Osteoblast (primary cell): Measurements from ENCODE around the gene FAM83E. TPM values are rescaled to one million over a fixed set of nuclear protein-coding genes. Genes with fewer than 3 reads are reported as not detected.

ENCODE experiments used
- DNase-seq: peaks from one replicate; pipeline ENCODE4 v3.0.0; 2011; ENCODE audit warnings: low spot score, mixed read lengths; ENCODE audit not compliant: insufficient read length; ENCODE audit errors: missing footprints
- H2AFZ ChIP-seq: 2 replicates; pipeline ENCODE4 v1.6.0; 2011; ENCODE audit warnings: mild to moderate bottlenecking, low read length
- H3K27ac ChIP-seq: 2 replicates; pipeline ENCODE4 v1.5.1; 2011; ENCODE audit warnings: mild to moderate bottlenecking, low read depth, low read length, moderate library complexity
- H3K27me3 ChIP-seq: 2 replicates; pipeline ENCODE4 v1.6.0; 2012; ENCODE audit warnings: mild to moderate bottlenecking, control low read depth, inconsistent platforms, low read length, moderate library complexity; ENCODE audit not compliant: insufficient read depth
- H3K36me3 ChIP-seq: 2 replicates; pipeline ENCODE4 v1.5.1; 2011; ENCODE audit warnings: mild to moderate bottlenecking, low read length, control low read depth, moderate library complexity; ENCODE audit not compliant: insufficient read depth
- H3K4me1 ChIP-seq: 2 replicates; pipeline ENCODE4 v1.5.1; 2011; ENCODE audit warnings: mild to moderate bottlenecking, low read length, control low read depth, moderate library complexity; ENCODE audit not compliant: insufficient read depth
- H3K4me2 ChIP-seq: 2 replicates; pipeline ENCODE4 v1.6.0; 2011; ENCODE audit warnings: mild to moderate bottlenecking, low read length; ENCODE audit not compliant: insufficient read depth
- H3K4me3 ChIP-seq: fragments of 200-600 bp; sonication (generic); 3 replicates; pipeline ENCODE4 v1.5.1; 2012; ENCODE audit warnings: mild to moderate bottlenecking, low read length, inconsistent platforms; ENCODE audit not compliant: insufficient read depth
- H3K79me2 ChIP-seq: 2 replicates; pipeline ENCODE4 v1.6.0; 2012; ENCODE audit warnings: mild to moderate bottlenecking, low read length, control low read depth, inconsistent platforms; ENCODE audit not compliant: insufficient read depth
- H3K9me3 ChIP-seq: 2 replicates; pipeline ENCODE4 v1.5.1; 2011; ENCODE audit warnings: low read depth, low read length, control low read depth
- H4K20me1 ChIP-seq: 2 replicates; pipeline ENCODE4 v1.6.0; 2012; ENCODE audit warnings: mild to moderate bottlenecking, low read length, control low read depth; ENCODE audit not compliant: insufficient read depth
- total RNA-seq: library from RNA; depleted of rRNA; stranded (reverse); fragments of >200 nt; gene quantifications from 2 replicates; pipeline ENCODE4 v1.2.3, GENCODE V29; 2012
- TF ChIP-seq, protein P1 (sequence below): IDR thresholded peaks from 2 replicates; pipeline ENCODE4 v1.5.1; 2011; ENCODE audit warnings: mild to moderate bottlenecking, low read depth, low read length, moderate library complexity; ENCODE audit errors: extremely low read depth

The FAM83E gene
- total RNA-seq, 1 donor: not detected

DNA sequence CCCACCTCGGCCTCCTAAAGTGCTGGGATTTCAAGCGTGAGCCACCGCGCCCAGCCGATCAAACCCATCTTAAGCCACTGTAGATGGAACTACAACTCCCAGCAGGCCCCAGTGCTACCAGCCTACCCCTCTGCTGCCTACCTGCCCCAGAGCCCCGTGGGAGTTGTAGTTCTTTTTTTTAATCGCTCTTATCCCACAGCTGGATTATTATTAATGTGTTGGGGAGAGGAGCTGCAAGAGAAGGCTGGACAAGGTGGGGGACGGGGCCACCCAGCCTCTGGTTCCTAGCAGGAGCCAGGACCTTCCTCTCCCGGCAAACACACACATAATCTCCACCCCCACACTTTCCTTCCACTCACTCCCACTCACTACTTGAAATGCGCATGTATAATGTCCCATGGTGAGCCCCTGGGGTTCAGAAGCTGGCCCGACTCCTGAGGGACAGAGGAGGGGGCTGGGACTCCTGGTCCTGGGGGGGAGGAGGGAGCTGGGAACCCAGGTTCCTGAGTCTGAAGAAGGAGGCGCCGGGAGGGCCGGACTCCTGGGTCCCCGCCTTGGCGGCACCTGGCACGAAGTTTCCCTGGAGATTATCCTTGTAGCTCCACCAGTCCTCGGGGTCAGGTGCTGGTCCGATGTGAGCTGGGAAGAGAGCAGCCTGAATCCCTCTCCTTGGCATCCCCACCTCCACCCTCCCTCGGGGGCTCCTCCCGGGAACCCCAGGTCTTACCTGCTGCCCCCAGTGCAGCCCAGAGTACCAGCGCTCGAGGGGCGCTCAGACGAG, 30.2 kb upstream of the FAM83E start:
- no peaks in the 10 kb centered on the region for H3K36me3 ChIP-seq
- H3K27me3 ChIP-seq: peaks cover 3% of the 10 kb centered on the region
- no peaks in the 10 kb centered on the region for H3K79me2 ChIP-seq
- H3K4me2 ChIP-seq: peak overlapping the region; percentile 76
- H3K9me3 ChIP-seq: no peaks in the 10 kb centered on the region
- H3K4me3 ChIP-seq: peak overlapping the region; percentile 70
- DNase-seq: peak; percentile 91
- no peaks in the 10 kb centered on the region for H4K20me1 ChIP-seq
- H3K4me1 ChIP-seq: peaks cover 24% of the 10 kb centered on the region
- H2AFZ ChIP-seq: no peak overlapping the region
- TF ChIP-seq, protein P1, sequence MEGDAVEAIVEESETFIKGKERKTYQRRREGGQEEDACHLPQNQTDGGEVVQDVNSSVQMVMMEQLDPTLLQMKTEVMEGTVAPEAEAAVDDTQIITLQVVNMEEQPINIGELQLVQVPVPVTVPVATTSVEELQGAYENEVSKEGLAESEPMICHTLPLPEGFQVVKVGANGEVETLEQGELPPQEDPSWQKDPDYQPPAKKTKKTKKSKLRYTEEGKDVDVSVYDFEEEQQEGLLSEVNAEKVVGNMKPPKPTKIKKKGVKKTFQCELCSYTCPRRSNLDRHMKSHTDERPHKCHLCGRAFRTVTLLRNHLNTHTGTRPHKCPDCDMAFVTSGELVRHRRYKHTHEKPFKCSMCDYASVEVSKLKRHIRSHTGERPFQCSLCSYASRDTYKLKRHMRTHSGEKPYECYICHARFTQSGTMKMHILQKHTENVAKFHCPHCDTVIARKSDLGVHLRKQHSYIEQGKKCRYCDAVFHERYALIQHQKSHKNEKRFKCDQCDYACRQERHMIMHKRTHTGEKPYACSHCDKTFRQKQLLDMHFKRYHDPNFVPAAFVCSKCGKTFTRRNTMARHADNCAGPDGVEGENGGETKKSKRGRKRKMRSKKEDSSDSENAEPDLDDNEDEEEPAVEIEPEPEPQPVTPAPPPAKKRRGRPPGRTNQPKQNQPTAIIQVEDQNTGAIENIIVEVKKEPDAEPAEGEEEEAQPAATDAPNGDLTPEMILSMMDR: no peak
- no peak overlapping the region for H3K27ac ChIP-seq

- no peak overlapping the region for H2AFZ ChIP-seq
- H3K27me3 ChIP-seq: peaks cover 3% of the 10 kb centered on the region
- DNase-seq: no peak
- H3K9me3 ChIP-seq: no peaks in the 10 kb centered on the region
- H3K36me3 ChIP-seq: no peaks in the 10 kb centered on the region
- no peak overlapping the region for H3K4me2 ChIP-seq
- no peak overlapping the region for H3K4me3 ChIP-seq
- no peaks in the 10 kb centered on the region for H3K79me2 ChIP-seq
- TF ChIP-seq, protein P1: no peak
- peaks cover 21% of the 10 kb centered on the region for H3K4me1 ChIP-seq
- no peak overlapping the region for H3K27ac ChIP-seq
- no peaks in the 10 kb centered on the region for H4K20me1 ChIP-seq
Measured at GRCh38 chr19:48644355-48644754, 29.5 kb upstream of the FAM83E start.

GRCh38 chr19:48642862-48643261, 28.0 kb upstream of the FAM83E start:
- Histone ChIP-seq H3K27ac (no peak overlapping the region), H3K4me2 (no peak overlapping the region), H3K4me1 (peaks cover 25% of the 10 kb centered on the region), H3K79me2 (no peaks in the 10 kb centered on the region), H3K27me3 (peaks cover 3% of the 10 kb centered on the region), H3K36me3 (no peaks in the 10 kb centered on the region), H3K9me3 (no peaks in the 10 kb centered on the region), H4K20me1 (no peaks in the 10 kb centered on the region), H2AFZ (no peak overlapping the region), H3K4me3 (no peak overlapping the region)
- DNase-seq: peak; percentile 13
- TF ChIP-seq, protein P1: no peak

DNA sequence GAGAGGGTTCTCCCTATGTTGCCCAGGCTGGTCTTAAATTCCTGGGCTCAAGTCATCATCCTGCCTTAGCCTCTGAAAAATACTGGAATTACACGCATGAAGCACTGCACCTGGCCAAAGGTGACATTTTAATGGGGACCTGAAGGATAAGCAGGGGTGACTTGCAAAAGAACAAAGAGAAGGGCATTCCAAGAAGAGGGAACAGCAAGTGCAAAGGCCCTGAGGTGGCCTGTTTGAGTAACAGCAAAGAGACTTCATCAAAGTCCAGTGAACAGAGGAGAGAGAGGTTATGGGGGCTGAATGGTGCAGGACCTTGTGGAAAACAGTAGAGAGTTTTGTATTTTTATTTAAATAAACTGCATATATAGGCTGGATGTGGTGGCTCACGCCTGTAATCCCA, 27.0 kb upstream of the FAM83E start:
- TF ChIP-seq, protein P1: no peak
- H4K20me1 ChIP-seq: no peaks in the 10 kb centered on the region
- no peak overlapping the region for H2AFZ ChIP-seq
- no peak overlapping the region for H3K4me2 ChIP-seq
- no peaks in the 10 kb centered on the region for H3K36me3 ChIP-seq
- H3K9me3 ChIP-seq: no peaks in the 10 kb centered on the region
- H3K4me3 ChIP-seq: no peak overlapping the region
- peaks cover 33% of the 10 kb centered on the region for H3K4me1 ChIP-seq
- H3K27ac ChIP-seq: no peak overlapping the region
- no peak for DNase-seq
- H3K79me2 ChIP-seq: no peaks in the 10 kb centered on the region
- no peaks in the 10 kb centered on the region for H3K27me3 ChIP-seq
